ENCODE data around the gene KRTAP4-6. TPM values are rescaled to one million over a fixed set of nuclear protein-coding genes. Genes with fewer than 3 reads are reported as not detected.

KRTAP4-6 gene
- total and polyA plus RNA-seq, 2 of the 8 experiments (the other 6 are each of a cell fraction or from before 2014, with no cell fraction given) = not detected

DNA sequence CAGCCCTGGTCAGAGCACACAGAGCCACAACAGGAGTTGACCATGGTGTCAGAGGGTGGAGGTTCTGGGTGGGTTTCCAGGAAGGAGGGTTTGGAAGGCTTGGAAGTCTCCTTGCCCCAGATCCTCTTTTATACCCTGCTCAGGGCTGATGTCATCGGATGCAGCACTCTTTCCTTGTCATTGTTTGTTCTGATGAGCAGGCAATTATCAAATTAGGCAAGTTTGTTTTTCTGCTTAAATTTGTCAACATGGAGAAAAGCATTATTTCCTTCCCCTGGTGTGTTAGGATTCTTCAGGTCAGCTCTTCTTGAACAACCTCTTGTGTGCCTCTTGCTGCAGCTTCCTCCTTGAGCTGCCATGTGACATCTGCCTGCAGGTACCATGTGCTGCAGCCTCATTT, 20.3 kb upstream of the KRTAP4-6 start, which contains the start of gene KRTAP4-4:
TSS of gene KRTAP4-4 (minus strand) at position 101 of the 400 bp plus-strand sequence. CDS start at position 44, 57 bp downstream.
- H4K8ac ChIP-seq (ENCODE audit: extremely low read depth, insufficient read depth, low read length) = no peak within 1 kb of the TSS; the same call in 1 of the 2 replicates
- H2BK12ac ChIP-seq (ENCODE audit: low read depth, low read length) = no peak within 1 kb of the TSS
- no peak within 1 kb of the TSS for H3K4ac ChIP-seq (replicated peaks; ENCODE audit: insufficient read length, low read depth, low read length)
- H4K20me1 ChIP-seq (replicated peaks in 1 of 2; ENCODE audit: control insufficient read depth in 1 of 2, insufficient read depth in 2 of 2, low read length in 2 of 2) = no peaks in the 10 kb centered on the region
- H2BK5ac ChIP-seq (ENCODE audit: low read depth, low read length) = no peak within 1 kb of the TSS
- no peak within 1 kb of the TSS for H2BK120ac ChIP-seq (replicated peaks; ENCODE audit: low read depth, low read length)
- H3K14ac ChIP-seq (ENCODE audit: insufficient read length) = no peak within 1 kb of the TSS
- no peak within 1 kb of the TSS for H2AK5ac ChIP-seq (ENCODE audit: low read depth, low read length)
- no peak within 1 kb of the TSS for H3K56ac ChIP-seq (replicated peaks; ENCODE audit: insufficient read length, low read depth, low read length)
- FAIRE-seq (no peak), DNase-seq (ENCODE audit: low read depth in 1 of 2, low spot score in 2 of 2) (no peak)
- H4K91ac ChIP-seq (replicated peaks; ENCODE audit: insufficient read length, low read length) = no peak within 1 kb of the TSS
- H3K23me2 ChIP-seq (ENCODE audit: low read depth, low read length) = no peaks in the 10 kb centered on the region; the same call in 1 of the 2 replicates
- H3K27ac ChIP-seq (ENCODE audit: low read depth, low read length) = no peak within 1 kb of the TSS
- H3K79me2 ChIP-seq (ENCODE audit: control insufficient read depth in 1 of 2, insufficient read depth in 2 of 2, low read length in 2 of 2) = no peaks in the 10 kb centered on the region
- H2BK20ac ChIP-seq (ENCODE audit: low read length) = no peak within 1 kb of the TSS
- no peak within 1 kb of the TSS for H3K9ac ChIP-seq (replicated peaks in 1 of 4; ENCODE audit: extremely low read depth in 1 of 4, low read depth in 3 of 4, low read length in 3 of 4)
- no peaks in the 10 kb centered on the region for H3K36me3 ChIP-seq (ENCODE audit: control insufficient read depth in 2 of 4, insufficient read depth in 4 of 4, low read length in 3 of 4)
- H2AFZ ChIP-seq (ENCODE audit: low read length) = no peak within 1 kb of the TSS
- H3K27me3 ChIP-seq (replicated peaks in 1 of 4; ENCODE audit: control insufficient read depth in 3 of 4, extremely low read depth in 1 of 4, insufficient read depth in 3 of 4, low read length in 3 of 4) = no peaks in the 10 kb centered on the region
- ChIA-PET CTCF (ENCODE audit: partially characterized antibody) (interaction anchor here (1.2 kb wide), 1 partner anchor 30 kb away, joined by 3 read pairs; no protein-coding TSS in a partner anchor), POLR2A (ENCODE audit: partially characterized antibody) (no interaction called here)
- H4K5ac ChIP-seq (ENCODE audit: insufficient read length, low read depth, low read length) = no peak within 1 kb of the TSS
- H2BK15ac ChIP-seq (ENCODE audit: low read length) = no peak within 1 kb of the TSS
- no peak within 1 kb of the TSS for H3K4me2 ChIP-seq (ENCODE audit: insufficient read depth in 1 of 2, low read depth in 2 of 2, low read length in 2 of 2)
- H3K79me1 ChIP-seq (ENCODE audit: low read depth, low read length) = no peaks in the 10 kb centered on the region
- H3K18ac ChIP-seq (ENCODE audit: extremely low read depth, low read length) = no peak within 1 kb of the TSS
- H3K4me3 ChIP-seq (ENCODE audit: extremely low read depth in 1 of 4, insufficient read depth in 2 of 4, low read depth in 3 of 4, low read length in 4 of 4) = no peak within 1 kb of the TSS
- 82% methylated on average over 1 of the region's 1 CpG; no CpG with 5 or more reads in 1 of the 2 experiments for WGBS, 2 experiments (ENCODE audit: extremely low coverage in 1 of 2, insufficient coverage in 1 of 2, insufficient read length in 1 of 2, insufficient replicate concordance in 2 of 2, low coverage in 1 of 2, low lambda C conversion rate in 2 of 2, missing lambda C conversion rate in 1 of 2)
- peaks cover 0 to 4% (median 1%) of the 10 kb centered on the region in 4 experiments; a peak in 1 of 7 replicates for H3K4me1 ChIP-seq (replicated peaks in 1 of 4; ENCODE audit: control insufficient read depth in 3 of 4, insufficient read depth in 4 of 4, low read length in 3 of 4)
- no peak within 1 kb of the TSS for H3K23ac ChIP-seq (ENCODE audit: insufficient read length)
- no peaks in the 10 kb centered on the region for H3K9me3 ChIP-seq (ENCODE audit: insufficient read depth in 2 of 2, low read depth in 1 of 2, low read length in 1 of 2)
- TF ChIP-seq CEBPB (IDR thresholded peaks at IDR 0.05; ENCODE audit: low read depth, low read length) = no peak

Data from H1 (cell line).